ENCODE results near the gene ABCA13. TPM values are rescaled to one million over a fixed set of nuclear protein-coding genes. Genes with fewer than 3 reads are reported as not detected.

Gene ABCA13
- total RNA-seq, 1 experiment from 2014 or later: not detected

GRCh38 chr7:48458701-48459524, 287.7 kb downstream of the ABCA13 start:
- Histone ChIP-seq H3K9ac (ENCODE audit: low read length) (no peak overlapping the region), H3K9me2 (ENCODE audit: insufficient read depth) (no peaks in the 10 kb centered on the region), H3K36me3 (ENCODE audit: control insufficient read depth in 1 of 2, insufficient read depth in 2 of 2, low read length in 2 of 2) (no peaks in the 10 kb centered on the region), H3K79me2 (ENCODE audit: insufficient read depth, low read length) (no peaks in the 10 kb centered on the region), H4K20me1 (ENCODE audit: insufficient read depth) (no peaks in the 10 kb centered on the region), H3K27me3 (ENCODE audit: insufficient read depth, low read length) (no peaks in the 10 kb centered on the region), H2AFZ (ENCODE audit: low read depth, low read length, poor library complexity, severe bottlenecking) (no peak overlapping the region), H3K9me3 (ENCODE audit: control insufficient read depth in 1 of 2, insufficient read depth in 1 of 2, low read depth in 1 of 2, low read length in 2 of 2) (peaks cover 0 to 6% of the 10 kb centered on the region in 2 experiments; a peak in 1 of 4 replicates), H3K27ac (ENCODE audit: low read depth, low read length) (no peak overlapping the region), H3K4me2 (ENCODE audit: low read length) (no peak overlapping the region), H3K4me3 (replicated peaks in 1 of 2; ENCODE audit: low read depth in 1 of 2, low read length in 2 of 2) (no peak overlapping the region), H3K4me1 (ENCODE audit: control insufficient read depth in 1 of 2, insufficient read depth in 2 of 2, low read length in 2 of 2) (no peaks in the 10 kb centered on the region)
- CTCF ChIA-PET: no interaction called here
- no peak for ATAC-seq
- intact Hi-C loops (cut with micrococcal nuclease): no loop called here
- DNase-seq (ENCODE audit: low read depth, low spot score): no peak
- POLR2A ChIA-PET: no interaction called here
- BruUV-seq (replicated peaks): no TSS peak
- TF ChIP-seq, protein P1, sequence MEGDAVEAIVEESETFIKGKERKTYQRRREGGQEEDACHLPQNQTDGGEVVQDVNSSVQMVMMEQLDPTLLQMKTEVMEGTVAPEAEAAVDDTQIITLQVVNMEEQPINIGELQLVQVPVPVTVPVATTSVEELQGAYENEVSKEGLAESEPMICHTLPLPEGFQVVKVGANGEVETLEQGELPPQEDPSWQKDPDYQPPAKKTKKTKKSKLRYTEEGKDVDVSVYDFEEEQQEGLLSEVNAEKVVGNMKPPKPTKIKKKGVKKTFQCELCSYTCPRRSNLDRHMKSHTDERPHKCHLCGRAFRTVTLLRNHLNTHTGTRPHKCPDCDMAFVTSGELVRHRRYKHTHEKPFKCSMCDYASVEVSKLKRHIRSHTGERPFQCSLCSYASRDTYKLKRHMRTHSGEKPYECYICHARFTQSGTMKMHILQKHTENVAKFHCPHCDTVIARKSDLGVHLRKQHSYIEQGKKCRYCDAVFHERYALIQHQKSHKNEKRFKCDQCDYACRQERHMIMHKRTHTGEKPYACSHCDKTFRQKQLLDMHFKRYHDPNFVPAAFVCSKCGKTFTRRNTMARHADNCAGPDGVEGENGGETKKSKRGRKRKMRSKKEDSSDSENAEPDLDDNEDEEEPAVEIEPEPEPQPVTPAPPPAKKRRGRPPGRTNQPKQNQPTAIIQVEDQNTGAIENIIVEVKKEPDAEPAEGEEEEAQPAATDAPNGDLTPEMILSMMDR (IDR thresholded peaks at IDR 0.05 in 2 of 3, conservative IDR thresholded peaks at IDR 0.05 in 1 of 3; ENCODE audit: borderline replicate concordance in 1 of 3, insufficient read depth in 1 of 3, low read depth in 2 of 3, low read length in 2 of 3): no peak
- no peak for TF ChIP-seq RAD21 (IDR thresholded peaks at IDR 0.05; ENCODE audit: low read depth)
- TF ChIP-seq EZH2 (IDR thresholded peaks at IDR 0.05): no peak
- TF ChIP-seq SRF (IDR thresholded peaks at IDR 0.05; ENCODE audit: low read depth): no peak
- no peak for TF ChIP-seq ELF1 (IDR thresholded peaks at IDR 0.05; ENCODE audit: borderline replicate concordance, low read depth)
- RAD21 ChIA-PET (ENCODE audit: low non-redundant PET in 1 of 2, low total read pairs in 2 of 2, uncharacterized antibody in 2 of 2, unreplicated experiment in 2 of 2): no interaction called here

DNA sequence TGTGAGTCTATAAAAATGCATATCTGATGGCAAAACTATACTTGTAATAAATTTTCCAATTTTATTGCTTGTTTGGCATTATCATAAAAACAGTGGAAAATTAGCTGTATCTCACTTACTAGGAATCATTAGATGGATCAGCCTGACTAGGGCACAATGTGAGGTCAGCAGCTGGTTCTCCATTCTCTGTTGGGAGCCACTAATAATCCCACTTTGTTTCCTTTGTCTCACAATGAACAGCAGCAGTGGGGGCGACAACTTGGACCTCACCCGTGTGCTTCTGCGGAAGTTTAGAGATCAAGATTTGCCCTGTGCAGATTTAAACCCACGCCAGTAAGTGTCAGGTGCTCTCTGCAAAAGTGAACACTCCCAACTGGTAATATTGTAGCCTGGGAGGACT, 295.5 kb downstream of the ABCA13 start:
- POLR2A ChIA-PET: no interaction called here
- Histone ChIP-seq H3K27ac (ENCODE audit: low read depth, low read length) (no peak overlapping the region), H3K4me1 (ENCODE audit: control insufficient read depth in 1 of 2, insufficient read depth in 2 of 2, low read length in 2 of 2) (no peaks in the 10 kb centered on the region), H2AFZ (ENCODE audit: low read depth, low read length, poor library complexity, severe bottlenecking) (no peak overlapping the region), H3K9me2 (ENCODE audit: insufficient read depth) (no peaks in the 10 kb centered on the region), H3K9me3 (ENCODE audit: control insufficient read depth in 1 of 2, insufficient read depth in 1 of 2, low read depth in 1 of 2, low read length in 2 of 2) (peaks cover 0 to 3% of the 10 kb centered on the region in 2 experiments; a peak in 2 of 4 replicates), H3K79me2 (ENCODE audit: insufficient read depth, low read length) (no peaks in the 10 kb centered on the region), H3K9ac (ENCODE audit: low read length) (no peak overlapping the region), H3K36me3 (ENCODE audit: control insufficient read depth in 1 of 2, insufficient read depth in 2 of 2, low read length in 2 of 2) (no peaks in the 10 kb centered on the region), H3K4me3 (replicated peaks in 1 of 2; ENCODE audit: low read depth in 1 of 2, low read length in 2 of 2) (no peak overlapping the region), H3K27me3 (ENCODE audit: insufficient read depth, low read length) (no peaks in the 10 kb centered on the region), H3K4me2 (ENCODE audit: low read length) (no peak overlapping the region), H4K20me1 (ENCODE audit: insufficient read depth) (no peaks in the 10 kb centered on the region)
- no peak for DNase-seq (ENCODE audit: low read depth, low spot score)
- CTCF ChIA-PET: no interaction called here
- intact Hi-C loops (cut with micrococcal nuclease): no loop called here
- RAD21 ChIA-PET (ENCODE audit: low non-redundant PET in 1 of 2, low total read pairs in 2 of 2, uncharacterized antibody in 2 of 2, unreplicated experiment in 2 of 2): no interaction called here
- ATAC-seq: no peak
- no TSS peak for BruUV-seq (replicated peaks)
- TF ChIP-seq FOSL1 (IDR thresholded peaks at IDR 0.05; ENCODE audit: low read depth) (no peak), POLR2A (IDR thresholded peaks at IDR 0.05; ENCODE audit: borderline replicate concordance, extremely low read depth, insufficient read depth, insufficient read length) (no peak), SRF (IDR thresholded peaks at IDR 0.05; ENCODE audit: low read depth) (no peak), CEBPB (IDR thresholded peaks at IDR 0.05; ENCODE audit: low read depth) (no peak), SP1 (IDR thresholded peaks at IDR 0.05; ENCODE audit: low read depth) (no peak), SIN3A (IDR thresholded peaks at IDR 0.05; ENCODE audit: low read depth) (no peak), JUND (IDR thresholded peaks at IDR 0.05) (no peak), YY1 (IDR thresholded peaks at IDR 0.05; ENCODE audit: extremely low read depth, insufficient replicate concordance, low read depth, low read length) (no peak), EGR1 (IDR thresholded peaks at IDR 0.05; ENCODE audit: low read depth) (no peak), EZH2phosphoT487 (IDR thresholded peaks at IDR 0.05; ENCODE audit: borderline replicate concordance) (no peak)
- TF ChIP-seq, protein P2, sequence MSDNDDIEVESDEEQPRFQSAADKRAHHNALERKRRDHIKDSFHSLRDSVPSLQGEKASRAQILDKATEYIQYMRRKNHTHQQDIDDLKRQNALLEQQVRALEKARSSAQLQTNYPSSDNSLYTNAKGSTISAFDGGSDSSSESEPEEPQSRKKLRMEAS (IDR thresholded peaks at IDR 0.05): no peak
- TF ChIP-seq, protein P1 (IDR thresholded peaks at IDR 0.05 in 2 of 3, conservative IDR thresholded peaks at IDR 0.05 in 1 of 3; ENCODE audit: borderline replicate concordance in 1 of 3, insufficient read depth in 1 of 3, low read depth in 2 of 3, low read length in 2 of 3): no peak
